Erythroblast (primary cell): ENCODE results near the gene PEX10.

ENCODE experiments used
- DNase-seq, 2 experiments: peaks; one replicate each; lab custom pipeline; 2025; lab: John Stamatoyannopoulos, UW
- GATA1 ChIP-seq: IDR thresholded peaks from 2 replicates; pipeline ENCODE4 v1.6.1; 2011; ENCODE audit warnings: low read depth, mild to moderate bottlenecking, control low read depth, low read length, moderate library complexity
- POLR2A ChIP-seq: IDR thresholded peaks from 2 replicates; pipeline ENCODE4 v1.6.1; 2011; ENCODE audit warnings: mild to moderate bottlenecking, low read length

PEX10 gene

DNA sequence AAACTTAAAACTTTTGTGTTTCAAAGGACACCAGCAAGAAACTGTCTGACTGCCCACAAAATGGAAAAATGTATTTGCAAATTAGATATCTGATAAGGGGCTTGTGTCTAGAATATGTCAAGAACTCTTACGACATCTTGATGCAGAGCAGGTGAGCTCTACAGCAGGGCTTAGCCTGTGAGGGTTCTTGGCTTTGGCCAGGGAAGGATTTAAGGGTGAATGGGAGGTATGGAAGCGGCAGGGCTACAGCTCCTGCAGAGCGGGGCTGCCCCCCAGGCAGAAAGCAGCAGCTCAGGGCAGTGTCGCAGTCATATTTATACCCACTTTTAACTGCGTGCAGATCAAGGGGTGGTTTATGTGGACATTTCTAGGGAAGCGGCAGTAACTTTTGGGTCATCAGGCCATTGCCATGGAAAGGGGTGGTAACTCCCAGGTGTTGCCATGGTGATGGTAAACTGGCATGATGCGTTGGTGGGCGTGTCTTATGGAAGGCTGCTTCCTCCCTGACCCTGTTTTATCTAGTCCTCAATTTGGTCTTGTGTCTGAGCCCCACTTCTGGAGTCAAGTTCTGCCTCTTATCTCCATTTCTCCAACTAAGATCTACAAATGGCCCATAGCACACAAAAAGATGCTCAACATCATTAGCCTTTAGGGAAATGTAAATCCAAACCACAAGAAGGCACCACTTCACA is 44.2 kb downstream of the PEX10 start:
- peak; percentile 15 to 29 for DNase-seq
- no peak for TF ChIP-seq POLR2A

DNA sequence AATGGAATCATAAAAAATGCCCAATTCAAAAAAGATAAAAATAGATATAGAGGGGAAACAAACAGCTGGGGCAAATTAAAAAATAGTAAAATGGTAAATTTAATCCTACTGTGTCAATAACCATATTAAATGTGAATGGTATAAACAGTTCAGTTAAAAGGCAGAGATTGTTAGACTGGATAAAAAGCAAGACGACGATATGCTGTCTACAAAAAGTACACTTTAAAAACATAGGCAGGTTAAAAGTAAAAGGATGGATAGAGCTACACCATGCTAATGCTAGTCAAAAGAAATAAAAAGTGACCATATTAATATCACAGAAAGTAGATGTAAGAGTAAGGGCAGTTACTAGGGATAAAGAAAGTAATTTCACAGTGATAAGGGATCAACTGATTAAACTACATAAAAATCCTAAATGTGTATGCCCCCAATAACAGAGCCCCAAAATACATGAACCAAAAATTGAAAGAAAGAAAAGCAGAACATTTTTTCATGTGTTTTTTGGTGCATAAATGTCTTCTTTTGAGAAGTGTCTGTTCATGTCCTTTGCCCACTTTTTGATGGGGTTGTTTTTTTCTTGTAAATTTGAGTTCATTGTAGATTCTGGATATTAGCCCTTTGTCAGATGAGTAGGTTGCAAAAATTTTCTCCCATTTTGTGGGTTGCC is 48.4 kb downstream of the PEX10 start:
- no peak for DNase-seq
- TF ChIP-seq GATA1 = no peak
- no peak for TF ChIP-seq POLR2A

DNA sequence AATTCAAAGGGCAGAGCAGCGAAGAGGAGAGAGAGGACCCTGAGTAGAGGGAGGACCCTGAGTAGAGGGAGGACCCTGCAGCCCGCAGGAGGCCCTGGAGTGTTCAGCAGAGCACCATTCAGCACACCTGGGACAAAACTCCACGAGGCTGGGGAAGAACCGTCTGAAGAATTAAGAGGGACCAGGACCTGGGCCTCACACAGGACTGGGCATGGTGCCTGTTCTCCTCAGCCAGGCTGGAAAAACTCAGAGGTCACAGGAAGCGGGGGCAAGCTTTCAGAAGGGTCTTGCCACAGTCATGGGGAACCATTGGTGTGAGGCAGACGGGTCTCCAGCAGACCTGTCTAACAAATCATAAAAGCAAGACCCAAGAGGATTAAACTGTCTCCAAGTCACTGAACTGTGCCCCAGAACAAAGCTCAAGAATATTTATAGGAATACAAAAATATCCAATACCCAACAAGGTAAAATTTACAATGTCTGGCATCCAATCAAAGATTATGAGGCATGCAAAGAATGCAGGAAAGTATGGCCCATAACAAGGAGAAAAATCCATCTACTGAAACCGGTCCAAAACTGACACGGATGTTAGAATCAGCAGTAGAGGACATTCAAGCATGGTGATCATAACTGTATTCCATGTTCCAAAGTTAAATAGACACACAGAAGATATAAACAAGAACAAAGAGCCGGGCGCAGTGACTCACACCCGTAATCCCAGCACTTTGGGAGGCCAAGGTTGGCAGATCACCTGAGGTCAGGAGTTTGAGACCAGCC is 51.6 kb downstream of the PEX10 start:
- TF ChIP-seq POLR2A = no peak
- no peak for DNase-seq

DNA sequence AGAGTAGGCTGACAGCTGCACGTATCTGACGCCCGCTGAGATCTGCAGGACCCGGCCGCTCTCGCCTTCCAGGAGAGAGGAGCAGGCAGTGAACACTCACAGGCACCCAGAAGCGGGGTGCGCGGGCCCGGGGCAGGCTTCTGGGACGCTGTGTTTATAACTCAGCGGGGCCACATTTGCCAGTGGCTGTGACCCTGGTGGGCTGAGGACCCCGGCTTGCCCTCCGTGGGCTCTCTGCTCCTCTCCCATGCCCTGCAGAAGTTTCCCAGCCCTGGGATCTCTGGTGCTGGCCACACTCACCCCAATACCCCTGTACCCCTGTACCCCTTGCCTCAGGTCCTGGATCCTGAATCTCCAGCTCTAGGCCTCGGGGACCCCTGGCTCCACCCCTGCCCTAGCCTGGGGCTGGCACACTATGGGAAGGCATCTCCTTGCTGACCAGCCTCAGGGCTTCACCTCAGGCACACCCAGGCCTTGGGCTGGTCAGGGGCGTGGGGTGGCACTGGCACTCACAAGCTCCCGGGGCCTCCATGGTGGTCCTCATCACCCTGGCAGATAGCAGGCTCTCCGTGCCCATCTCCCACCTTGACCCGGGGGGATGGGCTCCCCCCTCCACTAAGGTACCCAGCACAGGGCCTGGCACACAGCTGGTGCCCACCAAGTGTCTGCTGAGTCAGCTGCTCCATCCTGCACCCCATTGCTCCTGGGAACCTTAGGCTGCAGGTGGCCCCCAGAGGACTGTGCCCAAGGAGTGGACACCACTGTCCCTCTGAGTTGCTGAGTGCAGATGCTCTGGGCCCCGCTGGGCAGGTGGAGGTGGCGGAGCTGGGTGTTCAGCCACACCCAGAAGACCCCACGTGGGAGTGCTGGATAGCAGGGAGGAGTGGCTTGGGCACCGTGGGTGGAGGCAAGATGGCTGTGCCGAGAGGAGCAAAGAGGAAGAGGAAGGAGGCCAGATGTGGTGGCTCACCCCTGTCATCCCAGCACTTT is 53.4 kb downstream of the PEX10 start:
- no peak for DNase-seq
- no peak for TF ChIP-seq POLR2A
- no peak for TF ChIP-seq GATA1

DNA sequence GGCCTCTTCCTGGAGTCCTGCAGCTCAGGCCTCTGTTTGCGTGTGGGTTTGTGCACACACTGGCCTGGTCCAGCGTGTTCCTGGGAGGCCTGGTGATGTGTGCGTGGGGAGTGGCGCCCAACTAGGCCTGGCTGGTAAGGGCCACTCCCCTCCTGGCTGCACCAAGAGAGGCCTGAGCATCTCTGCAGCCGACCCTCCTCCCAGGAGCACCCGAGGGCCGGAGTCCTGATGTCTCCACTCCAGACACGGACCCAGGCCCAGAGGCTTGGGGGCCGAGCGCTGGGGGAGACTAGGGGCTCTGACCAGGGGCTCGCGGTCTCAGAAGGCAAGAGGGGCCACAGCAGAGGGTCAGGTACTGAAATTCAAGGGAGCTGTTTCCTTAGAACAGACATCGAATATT is 54.3 kb downstream of the PEX10 start:
- no peak for DNase-seq
- TF ChIP-seq POLR2A = no peak
- no peak for TF ChIP-seq GATA1

DNA sequence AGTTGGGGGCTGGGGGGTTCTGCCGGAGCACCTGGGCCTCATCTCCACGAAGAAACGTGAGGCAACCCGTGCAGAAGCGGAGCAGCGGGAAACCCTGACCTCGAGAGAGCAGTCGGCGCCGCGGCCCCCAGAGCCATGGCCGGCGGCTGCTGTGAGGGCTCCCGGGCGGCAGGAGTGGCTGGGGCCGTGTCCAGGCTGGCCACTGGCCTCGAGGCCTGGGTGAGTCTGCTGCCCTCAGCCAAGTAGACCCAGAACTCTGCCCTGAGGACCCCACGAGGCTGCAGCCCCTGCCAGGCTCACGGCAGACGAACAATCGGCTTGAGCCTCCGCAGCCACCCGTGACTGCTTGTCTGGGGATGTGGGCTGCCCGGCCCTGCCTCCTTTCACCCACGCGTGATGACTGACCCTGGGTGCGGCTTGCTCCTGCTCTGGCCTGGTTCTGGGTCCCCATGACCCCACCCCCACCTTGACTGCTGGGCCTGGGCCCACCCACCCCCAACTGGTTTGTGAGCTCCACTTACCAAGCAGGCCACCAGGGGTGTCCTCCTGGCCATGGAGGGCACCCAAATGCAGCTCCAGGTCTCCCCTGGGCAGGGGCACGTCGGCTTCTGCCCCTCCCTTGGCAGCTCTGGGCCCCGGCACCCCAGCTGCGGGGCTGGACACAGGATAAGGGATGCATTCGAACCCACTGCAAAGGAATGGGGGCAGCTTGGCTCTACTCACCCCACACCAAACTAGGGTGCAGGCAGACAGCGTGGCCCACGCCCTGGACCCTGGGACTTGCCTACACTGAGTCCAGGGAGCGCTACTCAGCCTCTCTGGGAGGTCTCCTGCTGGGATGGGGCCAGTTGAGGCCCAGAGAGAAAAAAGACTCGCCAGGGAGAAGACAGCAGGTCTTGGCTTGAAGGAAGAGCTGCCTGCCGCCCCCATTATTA is 55.2 kb downstream of the PEX10 start:
- TF ChIP-seq POLR2A (no peak), GATA1 (no peak)
- DNase-seq = no peak

DNA sequence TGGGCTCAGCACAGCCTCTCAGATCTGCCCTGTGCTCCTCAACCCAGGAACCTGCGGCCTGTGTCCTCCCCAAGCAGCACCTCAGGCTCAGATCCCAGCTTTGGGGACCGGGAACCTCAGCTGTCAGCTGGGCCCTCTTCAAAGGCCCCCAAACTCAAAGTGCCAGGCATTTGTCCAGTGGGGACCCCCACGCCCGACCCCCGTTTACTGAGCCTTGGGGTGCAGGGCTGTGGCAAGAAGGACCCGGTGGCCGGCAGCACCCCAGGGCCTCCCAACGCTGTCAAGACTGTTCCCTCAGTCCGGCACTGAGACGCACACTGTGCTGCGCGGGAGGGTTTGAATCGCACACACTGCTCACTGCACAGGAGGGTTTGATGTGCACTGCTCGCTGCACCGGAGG is 56.0 kb downstream of the PEX10 start:
- no peak for DNase-seq
- TF ChIP-seq POLR2A = no peak
- TF ChIP-seq GATA1 = no peak

DNA sequence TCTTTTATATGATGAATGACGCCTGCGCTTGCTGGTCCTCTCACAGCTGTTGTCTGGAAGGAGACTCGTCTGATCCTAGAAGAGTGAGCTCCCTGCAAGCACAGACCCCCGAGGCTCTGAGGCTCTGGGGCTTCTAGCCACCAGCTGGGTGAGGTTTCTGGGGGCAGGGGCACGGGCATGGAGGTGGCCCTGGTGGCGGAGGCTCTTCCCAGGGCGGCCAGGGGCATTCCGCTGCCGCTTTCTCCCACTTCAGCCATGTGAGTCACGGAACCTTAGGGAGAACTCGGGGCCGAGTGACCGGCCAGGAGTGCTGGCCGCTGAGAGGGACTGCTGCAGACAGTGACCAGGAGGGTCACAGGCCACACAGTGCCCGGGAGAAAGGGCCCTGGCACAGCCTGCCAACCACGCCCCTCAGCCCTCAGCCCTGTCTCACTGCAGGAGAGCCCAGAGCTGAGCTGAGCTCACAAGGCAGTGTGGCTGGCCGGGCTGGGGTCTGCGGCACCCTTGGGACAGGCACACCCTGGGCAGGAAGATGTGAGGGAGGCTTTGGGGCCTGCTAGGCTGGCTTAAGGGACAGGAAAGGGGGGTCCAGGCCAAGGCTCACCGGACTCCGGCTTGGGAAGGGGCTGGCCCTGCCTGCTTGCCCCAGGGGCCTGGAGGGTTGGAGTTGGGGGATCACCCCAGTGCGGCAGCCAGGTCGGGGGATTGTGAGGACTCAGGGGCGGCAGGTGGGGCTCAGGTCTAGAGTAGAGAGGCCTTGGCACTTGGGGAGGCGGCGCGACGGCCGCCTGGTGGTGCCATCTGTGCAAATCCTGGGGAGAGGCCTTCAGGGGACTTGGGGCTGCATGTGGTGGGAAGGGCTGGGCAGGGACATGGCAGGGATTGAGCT is 56.7 kb downstream of the PEX10 start:
- no peak for DNase-seq
- TF ChIP-seq GATA1 = no peak
- TF ChIP-seq POLR2A = no peak

DNA sequence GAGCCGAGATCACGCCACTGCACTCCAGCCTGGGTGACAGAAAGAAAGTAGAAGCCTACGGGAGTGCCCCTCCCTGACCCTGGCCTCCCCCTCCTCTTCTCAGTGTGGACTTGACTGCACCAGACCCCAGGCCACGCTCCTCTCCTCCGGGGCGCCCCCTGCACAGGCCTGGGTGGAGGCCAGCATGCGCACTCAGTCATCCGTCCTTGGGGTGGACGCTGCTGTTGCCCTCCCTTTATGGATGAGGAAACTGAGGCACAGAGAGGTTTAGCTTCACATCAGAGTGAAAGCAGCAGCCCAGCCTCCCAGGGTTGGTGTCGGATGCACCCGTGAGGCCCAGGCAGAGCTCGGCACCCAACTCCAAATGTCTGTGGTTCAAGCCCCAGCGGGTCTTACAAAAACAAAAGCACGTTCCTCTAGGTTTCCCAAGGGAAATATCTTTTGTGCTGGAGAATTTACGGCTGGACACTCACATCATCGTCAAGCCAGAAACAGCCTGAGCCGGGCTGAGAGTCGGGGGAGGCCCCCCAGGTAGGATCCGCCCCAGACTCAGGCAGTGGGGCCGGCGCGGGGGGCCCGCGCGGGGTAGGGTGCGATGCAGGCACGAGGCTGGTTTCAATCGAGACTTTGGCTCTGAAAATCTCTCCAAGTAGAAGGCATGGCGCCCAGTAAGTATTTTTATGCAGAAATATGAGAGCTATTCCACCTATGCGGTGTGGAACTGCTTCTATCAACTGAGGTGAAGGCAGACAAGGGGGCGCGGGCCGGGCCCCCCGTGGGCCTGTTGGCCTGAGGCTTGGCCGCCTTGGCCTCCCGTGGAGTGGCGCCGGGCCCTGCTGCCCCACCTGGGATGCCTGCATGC is 57.6 kb downstream of the PEX10 start:
- no peak for DNase-seq
- TF ChIP-seq GATA1 (no peak), POLR2A (no peak)
